ENCODE data around the gene PLPP3.
"Not testable (repeated sequence)": the region's sequence is repeated elsewhere in the genome, so short reads cannot be mapped to it uniquely, and the experiment has no call there.

PLPP3 gene

DNA sequence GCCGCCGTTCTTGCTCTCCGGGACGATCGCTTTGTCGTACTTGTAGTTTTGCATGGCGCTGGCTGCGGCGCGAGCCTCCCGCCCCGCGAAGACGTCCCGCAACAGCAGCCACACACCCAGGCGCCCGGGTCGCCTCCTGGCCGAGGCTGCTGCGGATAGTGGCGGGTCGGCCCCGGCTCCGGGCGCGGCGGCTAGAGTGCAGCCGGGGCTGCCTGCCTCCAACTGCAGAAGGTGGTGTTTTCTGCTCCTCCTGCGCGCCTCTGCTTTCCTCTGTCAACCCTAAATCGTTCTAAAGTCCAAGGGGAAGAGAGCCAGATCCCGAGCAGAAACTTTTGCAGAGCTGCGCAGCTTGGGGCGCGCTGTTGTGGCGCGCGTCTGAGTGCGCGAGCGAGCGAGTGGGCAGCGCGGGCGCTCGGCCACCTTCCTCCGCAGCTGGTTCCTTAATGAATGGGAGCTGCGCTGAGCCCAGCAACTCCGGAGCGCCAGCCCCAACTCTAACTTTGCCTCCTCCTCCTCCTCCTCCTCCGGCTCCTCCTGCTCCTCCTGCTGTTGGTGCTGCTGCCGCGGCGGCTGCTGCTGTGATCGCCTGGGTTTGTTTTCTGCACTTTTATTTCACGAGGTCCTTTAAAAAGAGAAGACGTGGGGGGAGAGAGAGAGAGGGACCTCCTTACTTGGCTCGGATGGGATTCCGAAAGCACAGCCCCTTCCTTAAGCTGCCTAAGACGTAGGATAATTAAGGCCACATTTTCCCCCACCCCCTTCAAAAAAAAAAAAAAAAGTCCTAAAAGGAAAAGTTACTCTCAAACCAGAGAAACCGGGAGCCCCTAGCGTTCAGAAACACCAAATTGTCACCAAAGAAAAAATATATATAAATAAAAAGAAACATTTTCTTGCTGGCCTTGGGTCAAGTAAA, at the start of gene PLPP3:
PLPP3 (minus strand) TSS at position 601 of the 913 bp plus-strand sequence; CDS start at position 54, 547 bp downstream.
- peak; percentile 7 for DNase-seq (ENCODE audit: low spot score)

DNA sequence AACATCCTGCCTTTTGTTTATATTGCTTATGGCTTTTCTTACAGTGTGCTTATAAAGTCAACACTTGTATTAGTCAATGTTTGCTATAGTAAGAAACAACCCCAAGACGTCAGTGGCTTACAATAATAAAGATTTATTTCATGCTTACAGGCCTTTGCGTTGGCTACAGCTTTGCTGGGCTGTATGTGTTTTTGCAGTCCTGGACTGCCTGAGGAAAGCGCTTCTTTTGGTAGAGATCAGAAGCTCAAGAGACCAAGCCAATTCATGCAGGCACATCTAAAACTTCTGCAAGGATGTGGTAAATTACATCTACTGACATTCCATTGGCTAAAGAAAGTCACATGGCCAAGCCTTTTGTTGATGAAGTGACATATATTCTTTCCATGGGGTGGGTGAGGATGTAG, 48.3 kb upstream of the PLPP3 start:
- no peak for DNase-seq (ENCODE audit: low spot score)

- DNase-seq (ENCODE audit: low spot score), result no peak
These were observed 47.8 kb upstream of the PLPP3 start for GRCh38 chr1:56627019-56627635.

GRCh38 chr1:56626546-56626945, 47.2 kb upstream of the PLPP3 start:
- DNase-seq (ENCODE audit: low spot score), result no peak

- no peak for DNase-seq (ENCODE audit: low spot score)
These were observed 46.6 kb upstream of the PLPP3 start for GRCh38 chr1:56625819-56626440.

GRCh38 chr1:56617141-56617540, 37.8 kb upstream of the PLPP3 start:
- DNase-seq (ENCODE audit: low spot score), result no peak

- DNase-seq (ENCODE audit: low spot score), result not testable (repeated sequence)
These were observed 31.4 kb upstream of the PLPP3 start for GRCh38 chr1:56610770-56611169.

- DNase-seq (ENCODE audit: low spot score), result not testable (repeated sequence)
These were observed 30.7 kb upstream of the PLPP3 start for GRCh38 chr1:56610097-56610496.

DNA sequence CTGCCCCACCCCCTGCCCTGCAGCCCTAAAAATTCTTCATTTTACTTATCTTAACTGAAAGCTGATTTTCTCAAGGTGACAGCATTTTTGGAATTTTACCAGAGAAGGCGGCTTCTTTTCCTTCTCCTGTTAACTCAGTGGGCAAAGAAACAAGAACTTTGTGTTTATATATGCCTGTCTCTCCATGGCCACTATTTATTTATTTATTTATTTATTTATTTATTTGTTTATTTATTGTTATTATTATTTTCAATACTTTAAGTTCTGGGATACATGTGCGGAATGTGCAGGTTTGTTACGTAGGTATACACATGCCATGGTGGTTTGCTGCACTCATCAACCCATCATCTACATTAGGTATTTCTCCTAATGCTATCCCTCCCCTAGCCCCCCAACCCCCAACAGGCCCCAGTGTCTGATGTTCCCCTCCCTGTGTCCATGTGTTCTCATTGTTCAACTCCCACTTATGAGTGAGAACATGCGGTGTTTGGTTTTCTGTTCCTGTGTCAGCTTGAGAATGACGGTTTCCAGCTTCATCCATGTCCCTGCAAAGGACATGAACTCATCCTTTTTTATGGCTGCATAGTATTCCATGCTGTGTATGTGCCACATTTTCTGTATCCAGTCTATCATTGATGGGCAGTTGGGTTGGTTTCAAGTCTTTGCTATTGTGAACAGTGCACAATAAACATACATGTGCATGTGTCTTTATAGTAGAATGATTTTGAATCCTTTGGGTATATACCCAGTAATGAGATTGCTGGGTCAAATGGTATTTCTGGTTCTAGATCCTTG, 16.2 kb upstream of the PLPP3 start:
- DNase-seq (ENCODE audit: low spot score), result not testable (repeated sequence)

GRCh38 chr1:56591909-56592308, 12.5 kb upstream of the PLPP3 start:
- no peak for DNase-seq (ENCODE audit: low spot score)

GRCh38 chr1:56590520-56591011, 11.2 kb upstream of the PLPP3 start:
- DNase-seq (ENCODE audit: low spot score), result no peak

DNA sequence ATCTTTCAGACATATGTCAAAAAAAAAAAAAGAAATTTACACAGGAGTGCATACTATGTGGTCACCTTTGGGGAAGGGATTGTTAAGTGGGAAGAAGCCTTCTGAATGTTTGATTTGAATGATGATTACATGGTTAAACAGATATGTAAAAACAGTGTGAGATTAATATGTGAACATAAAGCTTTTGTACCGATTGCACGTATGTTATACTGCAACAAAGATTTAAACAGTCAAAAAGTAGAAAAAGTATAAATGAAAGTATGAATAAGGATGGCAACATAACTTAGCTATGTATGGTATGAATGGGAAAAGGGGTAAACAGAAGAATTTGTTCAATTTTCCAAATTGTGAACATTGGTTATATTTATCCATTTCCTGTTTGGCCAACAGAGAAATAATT, 10.0 kb upstream of the PLPP3 start:
- no peak for DNase-seq (ENCODE audit: low spot score)

DNA sequence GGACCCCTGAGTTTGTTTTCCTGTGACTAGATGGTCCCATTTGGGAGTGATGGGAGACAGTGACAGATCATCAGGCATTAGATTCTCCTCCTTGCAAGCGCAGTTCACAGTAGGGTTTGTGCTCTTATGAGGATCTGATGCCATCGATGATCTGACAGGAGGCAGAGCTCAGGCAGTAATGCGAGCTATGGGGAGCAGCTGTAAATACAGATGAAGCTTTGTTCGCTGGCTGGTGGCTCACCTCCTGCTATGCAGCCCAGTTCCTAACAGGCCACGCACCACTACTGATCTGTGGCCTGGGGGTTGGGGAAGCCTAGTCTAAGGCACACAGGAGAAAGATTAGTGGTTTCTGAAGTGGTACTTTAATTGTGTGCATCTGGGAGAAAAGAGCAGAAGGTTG, 7.1 kb upstream of the PLPP3 start:
- DNase-seq (ENCODE audit: low spot score), result no peak

- no peak for DNase-seq (ENCODE audit: low spot score)
These were observed 6.6 kb upstream of the PLPP3 start for GRCh38 chr1:56585985-56586384.

GRCh38 chr1:56584910-56585528, 5.7 kb upstream of the PLPP3 start:
- peak; percentile 27 for DNase-seq (ENCODE audit: low spot score)

DNA sequence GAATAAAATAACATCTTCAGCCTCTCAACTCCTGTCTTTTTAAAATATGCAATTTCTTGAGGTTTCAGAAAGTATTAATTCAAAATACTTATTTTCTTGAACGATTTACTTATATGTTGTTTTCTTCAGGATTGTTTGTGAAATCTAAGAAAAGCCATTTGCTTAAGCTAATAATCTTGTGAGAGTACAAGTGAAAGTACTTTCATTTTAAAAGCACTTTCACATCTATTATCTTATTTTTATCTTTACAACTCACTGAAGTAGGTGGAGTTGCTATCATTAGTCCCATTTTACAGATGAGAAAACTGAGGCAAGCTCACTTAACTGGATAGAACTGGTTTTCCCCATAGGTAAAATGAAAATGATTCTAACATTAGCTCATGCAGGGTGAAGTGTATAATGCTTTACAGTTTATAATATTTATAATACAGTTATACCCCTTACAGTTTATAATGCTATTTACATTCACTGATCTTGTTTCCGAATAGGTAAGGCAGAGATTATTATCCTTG, 4.7 kb upstream of the PLPP3 start:
- no peak for DNase-seq (ENCODE audit: low spot score)

DNA sequence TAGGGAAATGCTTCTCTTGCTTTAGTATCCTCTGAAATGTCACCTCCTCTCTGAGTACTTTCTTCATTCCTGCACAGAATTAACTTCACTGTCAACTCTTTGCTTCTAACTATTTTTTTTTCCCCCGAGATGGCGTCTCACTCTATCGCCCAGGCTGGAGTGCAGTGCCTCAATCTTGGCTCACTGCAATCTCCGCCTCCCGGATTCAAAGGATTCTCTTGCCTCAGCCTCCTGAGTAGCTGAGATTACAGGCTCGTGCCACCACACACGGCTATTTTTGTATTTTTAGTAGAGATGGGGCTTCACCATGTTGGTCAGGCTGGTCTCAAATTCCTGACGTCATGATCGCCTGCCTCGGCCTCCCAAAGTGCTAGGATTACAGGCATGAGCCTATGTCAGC, 1.4 kb upstream of the PLPP3 start:
- no peak for DNase-seq (ENCODE audit: low spot score)

- no peak for DNase-seq (ENCODE audit: low spot score)
These were observed 1.0 kb downstream of the PLPP3 start for GRCh38 chr1:56578138-56578962.

DNA sequence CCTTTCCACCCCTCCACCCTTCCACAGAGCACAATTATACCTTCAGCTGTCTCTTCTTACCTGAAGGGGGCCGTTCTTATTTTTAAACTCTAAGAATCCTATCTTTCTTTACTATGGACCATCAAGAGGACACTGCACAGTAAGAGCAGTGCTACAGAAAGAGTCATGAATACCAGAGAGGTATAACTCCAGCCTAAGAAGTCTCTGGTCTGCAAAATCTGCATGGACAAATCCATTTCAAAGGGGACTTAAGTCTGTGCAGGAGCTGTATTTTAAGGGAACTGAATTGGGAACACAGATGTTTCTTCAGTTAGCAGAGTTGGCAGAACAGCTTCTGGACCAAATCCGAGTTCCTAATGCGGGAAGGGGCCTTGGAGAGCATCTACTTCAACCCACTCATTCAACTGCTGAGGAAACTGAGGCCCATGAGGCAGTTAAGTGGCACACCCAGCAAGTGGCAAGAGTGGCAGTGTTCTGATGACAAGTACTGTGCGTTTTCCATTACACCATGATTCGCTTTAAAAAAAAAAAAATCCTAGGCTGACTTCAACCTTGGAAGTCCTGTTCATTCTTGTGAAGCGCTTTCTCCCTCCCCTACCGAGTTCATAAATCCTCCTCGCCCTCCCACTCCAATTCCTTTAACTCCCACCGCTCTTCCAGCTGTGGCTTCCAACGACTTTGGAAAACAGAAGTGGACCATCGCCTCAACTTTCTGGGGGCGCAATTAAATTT, 1.8 kb downstream of the PLPP3 start:
- DNase-seq (ENCODE audit: low spot score), result no peak

All from activated CD4-positive, alpha-beta T cell treated with anti-CD3 and anti-CD28 coated beads, Interleukin-2, Interleukin-4, amounts not matched to agents 100 ng/mL and 50 ng/mL, durations not matched to agents 16 hours and 8 hours (primary cell).